ENCODE measurements around the gene EGLN1. TPM values are rescaled to one million over a fixed set of nuclear protein-coding genes. Genes with fewer than 3 reads are reported as not detected.

Gene EGLN1
- total RNA-seq, 1 experiment from 2014 or later = 27.1 TPM

- CTCF ChIA-PET = no interaction called here
- no peaks in the 10 kb centered on the region for H3K9me3 ChIP-seq (ENCODE audit: control insufficient read depth in 1 of 2, insufficient read depth in 1 of 2, low read depth in 1 of 2, low read length in 2 of 2)
- DNase-seq (ENCODE audit: low read depth, low spot score) = no peak
- intact Hi-C loops (cut with micrococcal nuclease) = no loop called here
- H4K20me1 ChIP-seq (ENCODE audit: insufficient read depth) = peaks cover 10% of the 10 kb centered on the region; the same call in 1 of the 2 replicates
- ATAC-seq = no peak
- H3K36me3 ChIP-seq (ENCODE audit: control insufficient read depth in 1 of 2, insufficient read depth in 2 of 2, low read length in 2 of 2) = no peaks in the 10 kb centered on the region; a peak in 1 of 4 replicates
- H3K4me2 ChIP-seq (ENCODE audit: low read length) = no peak overlapping the region
- H3K79me2 ChIP-seq (ENCODE audit: insufficient read depth, low read length) = peaks cover 96% of the 10 kb centered on the region
- TF ChIP-seq SP1 (IDR thresholded peaks at IDR 0.05; ENCODE audit: low read depth) = no peak
- TF ChIP-seq ELF1 (IDR thresholded peaks at IDR 0.05; ENCODE audit: borderline replicate concordance, low read depth) = no peak
- TF ChIP-seq ZNF274 (IDR thresholded peaks at IDR 0.05; ENCODE audit: low read depth, low read length) = no peak
- no peak for TF ChIP-seq EGR1 (IDR thresholded peaks at IDR 0.05; ENCODE audit: low read depth)
- TF ChIP-seq SRF (IDR thresholded peaks at IDR 0.05; ENCODE audit: low read depth) = no peak
- no peak overlapping the region for H3K27ac ChIP-seq (ENCODE audit: low read depth, low read length)
- POLR2A ChIA-PET = no interaction called here
- no peak overlapping the region for H3K9ac ChIP-seq (ENCODE audit: low read length)
- no peak overlapping the region for H3K4me3 ChIP-seq (replicated peaks in 1 of 2; ENCODE audit: low read depth in 1 of 2, low read length in 2 of 2)
- H2AFZ ChIP-seq (ENCODE audit: low read depth, low read length, poor library complexity, severe bottlenecking) = no peak overlapping the region
- H3K27me3 ChIP-seq (ENCODE audit: insufficient read depth, low read length) = no peaks in the 10 kb centered on the region
- peaks cover 33 to 79% of the 10 kb centered on the region in 2 experiments for H3K4me1 ChIP-seq (ENCODE audit: control insufficient read depth in 1 of 2, insufficient read depth in 2 of 2, low read length in 2 of 2)
- H3K9me2 ChIP-seq (ENCODE audit: insufficient read depth) = no peaks in the 10 kb centered on the region
- BruUV-seq (replicated peaks) = no TSS peak
- RAD21 ChIA-PET (ENCODE audit: low non-redundant PET in 1 of 2, low total read pairs in 2 of 2, uncharacterized antibody in 2 of 2, unreplicated experiment in 2 of 2) = no interaction called here
These were observed 32.0 kb downstream of the EGLN1 start for GRCh38 chr1:231390071-231390470.

GRCh38 chr1:231387770-231388669, 34.1 kb downstream of the EGLN1 start:
- TF ChIP-seq CBX3 (IDR thresholded peaks at IDR 0.05; ENCODE audit: low read depth) (no peak), FOSL1 (IDR thresholded peaks at IDR 0.05; ENCODE audit: low read depth) (peak; percentile 53), SP1 (IDR thresholded peaks at IDR 0.05; ENCODE audit: low read depth) (no peak), CTCF (IDR thresholded peaks at IDR 0.05 in 2 of 3, conservative IDR thresholded peaks at IDR 0.05 in 1 of 3; ENCODE audit: borderline replicate concordance in 1 of 3, insufficient read depth in 1 of 3, low read depth in 2 of 3, low read length in 2 of 3) (no peak)
- intact Hi-C loops (cut with micrococcal nuclease) = no loop called here

More at GRCh38 chr1:231387770-231388669, 34.1 kb downstream of the EGLN1 start:
- Histone ChIP-seq H3K79me2 (ENCODE audit: insufficient read depth, low read length) (peaks cover 97% of the 10 kb centered on the region), H3K9ac (ENCODE audit: low read length) (no peak overlapping the region), H3K27me3 (ENCODE audit: insufficient read depth, low read length) (no peaks in the 10 kb centered on the region), H3K36me3 (ENCODE audit: control insufficient read depth in 1 of 2, insufficient read depth in 2 of 2, low read length in 2 of 2) (no peaks in the 10 kb centered on the region; a peak in 1 of 4 replicates), H3K9me2 (ENCODE audit: insufficient read depth) (no peaks in the 10 kb centered on the region), H3K4me1 (ENCODE audit: control insufficient read depth in 1 of 2, insufficient read depth in 2 of 2, low read length in 2 of 2) (peaks cover 23 to 61% of the 10 kb centered on the region in 2 experiments), H3K27ac (ENCODE audit: low read depth, low read length) (peak overlapping the region; percentile 49), H2AFZ (ENCODE audit: low read depth, low read length, poor library complexity, severe bottlenecking) (no peak overlapping the region), H3K4me2 (ENCODE audit: low read length) (peak overlapping the region; percentile 35), H4K20me1 (ENCODE audit: insufficient read depth) (peaks cover 21% of the 10 kb centered on the region), H3K9me3 (ENCODE audit: control insufficient read depth in 1 of 2, insufficient read depth in 1 of 2, low read depth in 1 of 2, low read length in 2 of 2) (no peaks in the 10 kb centered on the region), H3K4me3 (replicated peaks in 1 of 2; ENCODE audit: low read depth in 1 of 2, low read length in 2 of 2) (no peak overlapping the region)
- ChIA-PET POLR2A (interaction anchor here (0.6 kb wide), 1 partner anchor 939 kb away, joined by 3 read pairs; no protein-coding TSS in a partner anchor), CTCF (no interaction called here), RAD21 (ENCODE audit: low non-redundant PET in 1 of 2, low total read pairs in 2 of 2, uncharacterized antibody in 2 of 2, unreplicated experiment in 2 of 2) (no interaction called here)
- ATAC-seq (peak; percentile 75), DNase-seq (ENCODE audit: low read depth, low spot score) (no peak)
- BruUV-seq (replicated peaks) = no TSS peak

Data from HCT116 (cell line).